GM10248 (cell line): ENCODE results near the gene PRKN.

Experiments used
- CTCF ChIA-PET: fragments of 300-600 bp; sonication (Branson Sonifier 250); formaldehyde crosslinking; extraction: SDS; loops from one replicate; lab custom pipeline; 2021; ENCODE audit warnings: antibody characterized with exemption; lab: Yijun Ruan, JAX
- POLR2A ChIA-PET: fragments of 350-650 bp; sonication (Branson Sonifier 250); formaldehyde crosslinking; extraction: SDS; loops from one replicate; lab custom pipeline; 2020; ENCODE audit warnings: antibody characterized with exemption; lab: Yijun Ruan, JAX
- DNase-seq: peaks from one replicate; pipeline ENCODE4 v3.0.0; 2012; ENCODE audit errors: extremely low spot score
- CTCF ChIP-seq: IDR thresholded peaks from 2 replicates; pipeline ENCODE4 v1.5.1; 2012; ENCODE audit warnings: mild to moderate bottlenecking, low read depth; ENCODE audit errors: extremely low read depth, missing control alignments, control extremely low read depth

Gene PRKN

DNA sequence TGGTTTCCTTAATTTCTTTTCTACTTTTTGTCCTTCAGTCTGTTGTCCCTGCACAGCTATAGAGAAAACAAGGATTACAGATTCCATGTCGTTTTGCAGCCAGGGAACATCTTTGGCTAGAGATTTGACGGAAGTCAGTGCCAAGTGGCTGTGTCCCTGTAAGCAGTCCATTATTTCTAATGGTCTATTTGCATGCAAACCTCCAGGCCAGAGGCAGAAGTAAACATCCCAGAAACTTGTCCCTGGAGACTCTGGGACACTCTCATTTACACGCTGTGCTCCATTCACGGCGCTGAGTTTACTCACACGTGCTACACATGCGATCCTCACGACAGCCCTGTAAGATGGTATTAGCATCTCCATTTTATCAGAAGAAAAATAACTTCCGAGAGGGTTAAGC lies 355.5 kb downstream of the PRKN start:
- CTCF ChIA-PET: no interaction called here
- TF ChIP-seq CTCF: no peak
- no peak for DNase-seq
- POLR2A ChIA-PET: no interaction called here

- DNase-seq: no peak
- ChIA-PET POLR2A (no interaction called here), CTCF (no interaction called here)
- TF ChIP-seq CTCF: no peak
Observed at GRCh38 chr6:162371121-162371520, 356.4 kb downstream of the PRKN start.

GRCh38 chr6:162369091-162369490 lies 358.5 kb downstream of the PRKN start:
- no peak for TF ChIP-seq CTCF
- no peak for DNase-seq
- ChIA-PET POLR2A (no interaction called here), CTCF (interaction anchor here (1.4 kb wide), 1 partner anchor 50 kb away, joined by 3 read pairs; no protein-coding TSS in a partner anchor)

DNA sequence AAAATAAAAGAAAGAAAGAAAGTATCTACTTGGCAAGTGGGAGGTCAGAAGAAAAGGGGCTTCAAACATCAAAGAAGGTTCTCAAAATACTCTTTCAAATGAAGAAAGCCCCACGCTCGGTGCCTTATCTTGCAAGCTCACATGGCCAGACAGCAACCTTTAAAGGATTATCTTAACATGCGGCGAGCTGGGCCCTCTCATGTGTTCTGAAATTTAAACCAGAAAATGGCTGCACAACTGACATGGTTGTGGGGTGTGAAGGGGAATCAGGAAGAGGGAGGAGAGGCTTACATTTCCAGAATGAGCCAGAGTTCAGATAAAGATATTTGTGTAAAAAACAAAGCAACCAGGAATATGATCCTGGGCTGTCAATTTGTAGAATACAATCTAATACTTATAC lies 363.1 kb downstream of the PRKN start:
- ChIA-PET CTCF (no interaction called here), POLR2A (no interaction called here)
- no peak for DNase-seq
- no peak for TF ChIP-seq CTCF

DNA sequence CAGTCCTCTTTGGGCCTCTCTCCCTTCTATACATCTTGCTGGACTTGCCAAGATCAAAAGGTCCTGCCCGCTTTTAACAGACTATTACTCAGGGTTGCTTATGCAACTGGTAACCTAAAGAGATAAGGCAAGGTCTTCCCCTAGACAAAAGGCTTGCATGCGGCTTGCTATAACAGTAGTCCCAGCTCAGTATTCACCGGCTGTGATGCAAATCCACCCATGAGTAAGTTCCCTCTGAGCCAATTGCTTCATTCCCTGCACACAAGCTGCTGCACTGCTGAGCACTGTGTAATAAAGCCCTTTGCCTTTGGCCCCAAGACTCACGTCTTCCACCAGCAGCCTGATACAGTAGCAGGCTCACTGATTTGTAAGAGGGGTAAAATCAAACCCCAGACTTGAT lies 363.8 kb downstream of the PRKN start:
- TF ChIP-seq CTCF: no peak
- DNase-seq: no peak
- POLR2A ChIA-PET: no interaction called here
- CTCF ChIA-PET: no interaction called here

- no peak for TF ChIP-seq CTCF
- DNase-seq: no peak
- CTCF ChIA-PET: no interaction called here
- POLR2A ChIA-PET: no interaction called here
Observed at GRCh38 chr6:162360901-162361567, 366.5 kb downstream of the PRKN start.

DNA sequence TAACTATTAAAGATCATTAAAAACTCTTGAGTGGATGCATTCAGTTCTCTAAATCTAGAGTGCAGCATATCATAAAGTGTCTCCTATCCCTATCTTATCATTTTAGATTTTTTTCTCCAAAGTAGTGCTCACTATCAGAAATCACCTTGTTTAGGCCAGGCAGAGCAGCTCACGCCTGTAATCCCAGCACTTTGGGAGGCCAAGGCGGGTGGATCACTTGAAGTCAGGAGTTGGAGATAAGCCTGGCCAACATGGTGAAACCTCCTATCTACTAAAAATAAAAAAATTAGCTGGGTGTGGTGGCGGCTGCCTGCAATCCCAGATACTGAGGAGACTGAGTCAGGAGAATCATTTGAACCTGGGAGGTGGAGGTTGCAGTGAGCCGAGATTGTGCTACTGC lies 368.9 kb downstream of the PRKN start:
- POLR2A ChIA-PET: no interaction called here
- TF ChIP-seq CTCF: no peak
- no peak for DNase-seq
- CTCF ChIA-PET: no interaction called here
